ENCODE results near the gene RPL11.
"Not testable (repeated sequence)": the region's sequence is repeated elsewhere in the genome, so short reads cannot be mapped to it uniquely, and the experiment has no call there.

Gene RPL11

DNA sequence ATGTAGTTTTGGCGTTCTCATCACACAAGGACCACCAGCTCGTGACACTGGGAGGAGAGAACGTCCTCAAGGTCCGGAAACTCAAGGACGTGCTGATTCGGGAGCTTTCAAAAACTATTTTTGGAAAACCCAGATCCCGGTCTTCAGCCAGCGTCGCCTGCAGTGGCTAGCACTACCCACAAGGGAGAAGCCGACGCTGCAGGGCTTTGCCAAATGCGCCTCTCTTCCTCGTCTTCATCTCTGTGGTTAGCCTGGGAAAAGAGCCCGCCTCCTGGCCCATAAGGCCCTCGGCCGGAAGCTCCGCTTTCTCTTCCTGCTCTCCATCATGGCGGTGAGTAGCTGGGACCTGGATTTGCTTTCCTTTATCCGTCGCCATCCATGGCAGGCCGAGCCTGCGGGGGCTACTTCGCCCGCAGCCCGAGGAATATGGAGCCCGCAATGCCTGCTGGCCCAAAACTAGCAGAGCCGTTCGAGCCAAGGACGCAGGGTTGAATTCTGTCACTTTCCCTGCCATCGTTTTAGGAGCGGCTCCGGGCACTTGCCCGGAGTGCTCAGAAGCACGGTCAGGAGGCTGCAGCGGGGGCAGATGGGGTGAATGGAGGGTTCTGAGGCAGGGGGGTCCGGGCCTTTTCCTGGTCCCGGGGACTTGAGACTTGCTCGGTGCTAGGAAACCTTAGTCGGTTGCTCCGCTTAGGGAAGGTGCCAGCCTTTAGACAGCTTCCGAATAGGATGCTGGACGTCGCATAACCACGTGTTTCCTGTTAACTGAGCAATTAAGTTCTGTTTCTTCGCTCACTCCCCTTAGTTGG, at the start of gene RPL11:
TSS of gene RPL11 (plus strand) at position 308 of the 809 bp plus-strand sequence. CDS start at position 326, 18 bp downstream.
- peak; percentile 98 for DNase-seq

GRCh38 chr1:23643736-23644554, 47.7 kb upstream of the RPL11 start:
- peak; percentile 56 for DNase-seq

- DNase-seq: no peak
These were observed 47.1 kb upstream of the RPL11 start for GRCh38 chr1:23644555-23644866.

GRCh38 chr1:23645338-23645737, 46.3 kb upstream of the RPL11 start:
- DNase-seq: no peak

DNA sequence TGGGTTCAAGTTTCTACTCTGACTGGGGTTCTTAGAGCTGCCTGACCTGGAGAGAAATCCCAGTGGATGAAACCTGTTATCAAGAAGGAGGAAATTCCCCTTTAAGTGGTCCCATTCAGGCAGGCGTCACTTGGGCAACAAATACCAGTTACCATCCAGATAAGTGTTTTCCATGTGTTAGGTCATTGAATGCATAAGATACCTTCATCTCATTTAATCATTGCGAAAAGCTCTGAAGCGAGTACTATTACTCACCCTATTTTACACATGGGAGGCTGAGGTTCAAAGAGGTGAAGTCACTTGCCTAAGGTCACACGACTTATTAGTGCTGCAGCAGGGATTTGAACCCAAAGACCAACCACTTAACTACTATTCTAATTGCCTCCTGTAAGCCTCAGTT, 45.5 kb upstream of the RPL11 start:
- no peak for DNase-seq

GRCh38 chr1:23646541-23646940, 45.1 kb upstream of the RPL11 start:
- no peak for DNase-seq

DNA sequence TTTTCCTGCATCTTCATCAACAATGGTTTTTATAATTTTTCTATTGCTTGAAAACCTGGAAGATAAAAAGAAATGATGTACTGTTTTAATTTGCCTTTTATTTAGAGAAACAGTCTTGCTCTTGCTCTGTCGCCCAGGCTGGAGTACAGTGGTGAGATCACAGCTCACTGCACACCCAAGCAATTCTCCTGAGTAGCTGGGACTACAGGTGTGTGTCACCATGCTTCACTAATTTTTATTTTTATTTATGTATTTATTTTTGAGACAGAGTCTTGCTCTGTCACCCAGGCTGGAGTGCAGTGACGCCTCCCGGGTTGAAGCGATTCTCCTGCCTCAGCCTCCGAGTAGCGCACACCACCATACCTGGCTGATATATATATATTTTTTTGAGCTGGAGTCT, 43.0 kb upstream of the RPL11 start:
- no peak for DNase-seq

DNA sequence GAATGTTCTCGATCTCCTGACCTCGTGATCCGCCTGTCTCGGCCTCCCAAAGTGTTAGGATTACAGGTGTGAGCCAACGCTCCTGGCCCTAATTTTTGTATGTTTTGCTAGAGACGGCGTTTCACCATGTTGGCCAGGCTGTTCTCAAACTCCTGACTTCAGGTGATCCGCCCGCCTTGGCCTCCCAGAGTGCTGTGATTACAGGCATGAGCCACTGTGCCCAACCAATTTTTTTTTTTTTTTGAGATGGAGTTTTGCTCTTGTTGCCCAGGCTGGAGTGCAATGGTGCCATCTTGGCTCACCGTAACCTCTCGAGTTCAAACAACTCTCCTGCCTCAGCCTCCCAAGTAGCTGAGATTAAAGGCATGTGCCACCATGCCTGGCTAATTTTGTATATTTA, 42.4 kb upstream of the RPL11 start:
- DNase-seq: not testable (repeated sequence)

- DNase-seq: no peak
These were observed 41.1 kb upstream of the RPL11 start for GRCh38 chr1:23650344-23650990.

- no peak for DNase-seq
These were observed 40.4 kb upstream of the RPL11 start for GRCh38 chr1:23651069-23651808.

DNA sequence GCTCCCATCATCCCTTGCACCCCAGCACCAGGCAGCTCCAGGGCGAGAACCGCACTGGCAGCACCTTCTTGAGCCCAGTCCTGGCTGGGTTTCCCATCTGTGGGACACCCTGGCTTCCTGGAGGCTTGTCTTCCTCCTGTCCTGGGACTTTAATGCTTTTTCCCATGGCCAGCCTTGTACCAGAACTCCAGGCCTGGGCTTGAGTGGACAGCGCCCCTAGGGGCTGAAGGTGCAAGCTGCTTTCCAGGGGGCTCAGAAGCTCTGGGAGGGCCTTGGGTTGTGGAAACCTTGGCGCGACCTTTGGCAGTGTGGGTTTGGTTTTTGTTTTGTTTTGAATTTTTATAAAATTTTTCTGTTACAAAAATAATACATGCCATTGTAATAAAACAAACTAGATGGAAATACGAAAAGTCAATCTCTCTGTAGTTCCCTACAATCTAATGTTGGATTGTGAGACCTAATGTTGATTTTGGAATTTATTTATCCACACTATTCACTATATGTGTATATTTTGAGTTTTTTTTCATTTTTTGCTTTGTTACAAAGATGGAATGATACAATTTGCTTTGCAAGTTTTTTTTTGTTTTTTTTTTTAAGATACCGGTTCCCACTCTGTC, 33.8 kb upstream of the RPL11 start:
- DNase-seq: peak; percentile 79

DNA sequence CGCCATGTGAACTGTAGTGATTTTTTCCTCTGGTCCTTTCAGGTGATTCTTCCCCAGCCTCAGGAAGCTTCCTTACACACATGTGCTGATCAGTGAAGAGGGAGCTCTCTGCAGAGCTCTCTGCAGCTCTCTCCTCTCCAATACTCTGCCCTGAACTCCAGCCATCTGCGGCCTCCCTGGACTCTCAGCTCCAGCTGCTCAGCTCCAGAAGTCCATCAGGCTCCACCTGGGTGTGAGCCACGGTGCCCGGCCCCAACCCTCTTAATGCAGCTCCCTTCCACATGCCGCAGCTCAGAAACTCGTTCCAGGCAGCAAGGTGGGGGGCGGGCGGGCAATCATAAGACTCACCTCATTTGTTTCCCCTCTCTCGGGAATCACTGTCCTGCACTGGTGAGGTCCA, 30.9 kb upstream of the RPL11 start:
- no peak for DNase-seq

DNA sequence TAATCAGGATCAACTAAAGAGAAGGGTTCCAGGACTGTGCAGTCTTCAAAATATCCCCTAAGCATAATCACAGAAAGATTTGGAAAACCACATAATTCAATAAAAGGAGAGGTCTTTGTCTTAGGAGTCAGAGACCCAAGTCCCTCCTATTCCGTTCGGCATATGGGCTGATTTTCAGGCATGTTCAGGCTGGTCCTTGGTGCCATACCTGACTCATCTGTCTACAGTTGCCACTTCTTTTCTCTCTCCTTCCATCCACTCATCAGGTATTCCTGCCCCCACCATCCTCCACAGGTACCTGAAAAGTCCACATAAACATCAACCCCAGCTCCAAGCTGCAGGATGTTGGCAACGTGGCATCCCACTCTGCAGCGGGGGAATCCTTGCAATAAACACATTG, 29.7 kb upstream of the RPL11 start:
- DNase-seq: no peak

DNA sequence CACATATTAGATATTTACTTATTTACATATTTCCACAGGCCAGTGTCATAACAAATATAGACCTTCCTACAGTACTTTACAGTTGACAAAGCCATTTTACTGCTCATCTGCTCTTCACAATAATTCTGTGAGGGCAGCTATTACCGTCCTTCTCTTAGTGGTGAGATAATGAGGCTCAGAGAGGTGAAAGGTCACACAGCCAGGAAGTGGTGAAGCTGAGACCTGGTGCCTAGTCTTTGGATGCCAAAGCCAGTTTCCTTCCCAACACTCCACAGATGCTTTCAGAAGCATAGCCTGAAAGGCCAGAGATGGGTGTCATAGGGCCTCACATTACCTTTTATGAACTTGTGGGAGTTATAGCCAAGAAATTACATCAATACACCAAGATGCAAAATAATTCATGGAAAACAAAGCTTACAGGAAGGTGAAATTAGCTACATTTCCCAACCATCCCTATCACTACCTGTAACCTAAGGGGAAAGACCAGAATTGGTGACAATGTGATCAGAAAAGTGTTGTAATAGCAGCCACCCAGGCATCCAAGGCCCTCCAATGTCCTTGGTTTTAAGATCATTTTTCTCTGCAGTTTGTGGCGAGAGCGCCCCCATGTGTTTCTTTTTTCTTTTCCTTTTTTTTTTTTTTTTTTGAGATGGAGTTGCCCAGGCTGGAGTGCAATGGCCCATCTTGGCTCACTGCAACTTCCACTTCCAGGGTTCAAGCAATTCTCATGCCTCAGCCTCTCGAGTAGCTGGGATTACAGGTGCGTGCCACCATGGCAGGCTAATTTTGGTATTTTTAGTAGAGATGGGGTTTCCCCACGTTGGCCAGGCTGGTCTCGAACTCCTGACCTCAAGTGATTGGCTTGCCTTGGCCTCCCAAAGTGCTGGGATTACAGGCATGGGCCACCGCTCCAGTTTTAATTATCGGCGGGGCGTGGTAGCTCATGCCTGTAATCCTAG, 26.5 kb upstream of the RPL11 start:
- DNase-seq: peak; percentile 48

- DNase-seq: no peak
These were observed 24.2 kb upstream of the RPL11 start for GRCh38 chr1:23667411-23667810.

GRCh38 chr1:23670709-23671108, 20.9 kb upstream of the RPL11 start:
- no peak for DNase-seq

- peak; percentile 69 for DNase-seq
These were observed 18.4 kb upstream of the RPL11 start for GRCh38 chr1:23673086-23673813.

GRCh38 chr1:23679815-23680214, 11.8 kb upstream of the RPL11 start:
- no peak for DNase-seq

DNA sequence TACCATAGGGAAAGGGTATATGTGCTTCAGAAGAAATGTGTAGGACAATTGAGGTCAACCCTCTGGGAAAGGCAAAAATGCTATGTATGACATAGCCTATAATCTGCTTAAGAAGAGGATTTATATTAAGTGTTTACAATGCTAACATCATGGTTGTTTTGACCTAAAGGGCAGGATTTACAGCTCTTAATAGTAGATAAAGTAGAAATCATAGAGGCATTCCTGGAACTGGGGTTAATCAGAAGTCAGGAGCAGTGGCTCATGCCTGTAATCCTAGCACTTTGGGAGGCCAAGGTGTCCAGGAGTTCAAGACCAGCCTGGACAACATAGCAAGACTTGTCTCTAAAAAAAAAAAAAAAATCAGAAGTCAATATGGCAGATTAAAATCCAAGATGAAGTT, 8.7 kb upstream of the RPL11 start:
- no peak for DNase-seq

GRCh38 chr1:23684415-23684814, 7.2 kb upstream of the RPL11 start:
- DNase-seq: no peak

GRCh38 chr1:23685197-23685596, 6.4 kb upstream of the RPL11 start:
- DNase-seq: not testable (repeated sequence)

Data from eye (tissue), 1 donor.